NCI-H2107 treated with DMSO at 0.1 percent for 48 hours (cell line): Measurements from ENCODE around the gene FRA10AC1.
"Not testable (repeated sequence)": the region's sequence is repeated elsewhere in the genome, so short reads cannot be mapped to it uniquely, and the experiment has no call there.

Source experiments
- DNase-seq: peaks from one replicate; lab custom pipeline; 2025; ENCODE audit not compliant: unreplicated experiment; lab: John Stamatoyannopoulos, UW

FRA10AC1 gene

GRCh38 chr10:93703841-93704240 is 1.4 kb upstream of the FRA10AC1 start:
- no peak for DNase-seq

GRCh38 chr10:93703066-93703465 is 674 bp upstream of the FRA10AC1 start:
- DNase-seq = no peak

- DNase-seq = no peak
Measured at GRCh38 chr10:93701866-93702209, 554 bp downstream of the FRA10AC1 start.

- no peak for DNase-seq
Measured at GRCh38 chr10:93697207-93697606, 5.2 kb downstream of the FRA10AC1 start.

GRCh38 chr10:93696582-93696981 is 5.8 kb downstream of the FRA10AC1 start:
- DNase-seq = not testable (repeated sequence)

GRCh38 chr10:93695740-93696139 is 6.7 kb downstream of the FRA10AC1 start:
- no peak for DNase-seq

- DNase-seq = no peak
Measured at GRCh38 chr10:93687737-93688136, 14.7 kb downstream of the FRA10AC1 start.

GRCh38 chr10:93680412-93681047 is 21.9 kb downstream of the FRA10AC1 start:
- DNase-seq = peak; percentile 25

- no peak for DNase-seq
Measured at GRCh38 chr10:93678805-93679587, 23.4 kb downstream of the FRA10AC1 start.

GRCh38 chr10:93678386-93678785 is 24.0 kb downstream of the FRA10AC1 start:
- no peak for DNase-seq

GRCh38 chr10:93673791-93674190 is 28.6 kb downstream of the FRA10AC1 start:
- no peak for DNase-seq

- DNase-seq = no peak
Measured at GRCh38 chr10:93672890-93673289, 29.5 kb downstream of the FRA10AC1 start.

GRCh38 chr10:93672022-93672678 is 30.2 kb downstream of the FRA10AC1 start:
- DNase-seq = no peak

GRCh38 chr10:93671042-93671441 is 31.4 kb downstream of the FRA10AC1 start:
- no peak for DNase-seq

- DNase-seq = no peak
Measured at GRCh38 chr10:93670372-93670771, 32.0 kb downstream of the FRA10AC1 start.

GRCh38 chr10:93667795-93668194 is 34.6 kb downstream of the FRA10AC1 start:
- DNase-seq = no peak

GRCh38 chr10:93666030-93666429 is 36.4 kb downstream of the FRA10AC1 start:
- no peak for DNase-seq

GRCh38 chr10:93657757-93658156 is 44.6 kb downstream of the FRA10AC1 start:
- DNase-seq = no peak

GRCh38 chr10:93656155-93656554 is 46.2 kb downstream of the FRA10AC1 start:
- no peak for DNase-seq

GRCh38 chr10:93654201-93654600 is 48.2 kb downstream of the FRA10AC1 start:
- no peak for DNase-seq

- no peak for DNase-seq
Measured at GRCh38 chr10:93652857-93653256, 49.5 kb downstream of the FRA10AC1 start.

- no peak for DNase-seq
Measured at GRCh38 chr10:93639791-93640190, 62.6 kb downstream of the FRA10AC1 start.
